DND-41 (cell line): ENCODE measurements around the gene GPRASP3.

Experiments
- CTCF ChIP-seq: IDR thresholded peaks from 2 replicates; pipeline ENCODE4 v1.5.1; 2012; ENCODE audit warnings: borderline replicate concordance, low read length, moderate library complexity, mild to moderate bottlenecking; ENCODE audit not compliant: poor library complexity, severe bottlenecking; ENCODE audit errors: extremely low read depth
- EZH2 ChIP-seq: IDR thresholded peaks from 3 replicates; pipeline ENCODE4 v1.6.1; 2012; ENCODE audit warnings: borderline replicate concordance, low read depth, mild to moderate bottlenecking, moderate library complexity, low read length, inconsistent platforms; ENCODE audit not compliant: severe bottlenecking

GRCh38 chrX:102728646-102729045, 8.1 kb downstream of the GPRASP3 start:
- TF ChIP-seq CTCF (no peak), EZH2 (no peak)
